DMS 273 (cell line): ENCODE results near the gene DPEP1.
A peak's percentile ranks its signal among the peaks of the same experiment; 100 is the strongest.

Experiments
- DNase-seq: peaks from one replicate; lab custom pipeline; 2025; ENCODE audit not compliant: unreplicated experiment; lab: John Stamatoyannopoulos, UW

The DPEP1 gene

GRCh38 chr16:89598199-89598598 lies 15.2 kb upstream of the DPEP1 start:
- DNase-seq: peak; percentile 80

GRCh38 chr16:89599451-89599858 lies 14.0 kb upstream of the DPEP1 start:
- DNase-seq: peak; percentile 74

DNA sequence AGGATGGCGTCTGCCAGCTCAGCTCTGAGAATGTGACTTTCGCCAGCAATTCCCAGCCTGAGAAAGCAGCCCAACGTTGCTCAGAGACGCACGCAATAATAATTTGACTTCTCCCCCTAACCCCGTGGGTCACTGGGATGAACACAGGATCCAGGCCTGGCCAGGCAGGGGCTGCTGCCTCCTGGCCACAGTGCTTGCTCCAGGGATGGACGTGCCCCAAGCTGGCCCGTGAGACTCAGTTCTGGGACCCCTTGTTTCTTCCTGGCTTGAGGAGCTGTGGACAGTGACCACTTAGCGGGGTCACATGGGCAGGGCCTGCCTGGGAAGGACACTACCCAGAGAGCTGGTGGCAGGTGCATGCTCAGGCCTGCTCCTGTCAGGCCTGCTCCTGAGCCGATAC lies 13.5 kb upstream of the DPEP1 start:
- no peak for DNase-seq

GRCh38 chr16:89600427-89600826 lies 13.0 kb upstream of the DPEP1 start:
- DNase-seq: peak; percentile 43

DNA sequence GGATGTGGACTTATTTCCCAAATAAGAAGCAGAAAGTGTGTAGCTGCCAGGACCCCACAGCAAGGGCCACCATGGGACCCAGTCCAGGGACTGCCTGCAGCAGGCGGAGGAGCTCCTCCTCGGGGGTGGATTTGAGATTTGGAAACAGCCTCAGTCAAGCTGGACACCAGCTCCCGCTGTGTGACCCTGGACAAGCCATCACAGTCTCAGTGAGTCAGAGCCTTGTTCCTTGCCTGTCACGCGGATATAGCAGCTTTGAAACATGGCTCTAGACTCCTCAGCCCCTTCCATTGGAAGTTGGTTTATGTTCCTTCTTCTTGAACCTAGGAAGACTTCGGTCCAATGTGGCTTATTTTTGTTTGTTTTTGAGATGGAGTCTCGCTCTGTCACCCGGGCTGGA lies 12.5 kb upstream of the DPEP1 start:
- no peak for DNase-seq

- peak; percentile 65 for DNase-seq
Measured at GRCh38 chr16:89601906-89602272, 11.6 kb upstream of the DPEP1 start.

- peak; percentile 87 for DNase-seq
Measured at GRCh38 chr16:89602273-89602951, 11.0 kb upstream of the DPEP1 start.

DNA sequence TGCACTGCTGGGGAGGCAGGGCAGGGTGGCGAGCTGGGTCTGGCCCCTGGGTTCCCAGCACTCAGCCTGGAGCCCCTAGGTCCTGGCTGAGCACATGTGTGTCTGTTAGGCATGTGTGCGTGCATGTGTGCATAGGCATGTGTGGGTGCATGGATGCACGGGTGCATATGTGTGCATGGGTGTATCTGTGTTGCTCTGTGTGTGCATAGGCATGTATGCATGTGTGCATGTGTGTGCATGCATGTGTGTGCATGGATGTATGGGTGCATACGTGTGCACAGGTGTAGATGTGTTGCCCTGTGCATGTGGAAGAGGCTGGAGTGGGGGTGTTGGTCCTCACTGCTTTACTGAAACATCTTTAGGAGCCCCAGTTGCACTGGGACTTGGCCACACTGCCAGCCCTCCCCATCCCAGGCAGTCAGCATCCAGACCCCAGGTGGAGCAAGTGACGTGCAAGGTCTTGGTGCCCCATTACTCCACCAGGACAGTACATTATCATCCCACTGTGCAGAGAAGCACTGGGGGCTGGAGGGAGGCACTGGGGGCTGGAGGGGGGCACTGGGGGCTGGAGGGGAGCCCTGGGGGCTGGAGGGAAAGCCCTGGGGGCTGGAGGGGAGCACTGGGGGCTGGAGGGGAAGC lies 10.4 kb upstream of the DPEP1 start:
- DNase-seq: no peak

- DNase-seq: no peak
Measured at GRCh38 chr16:89604764-89605163, 8.7 kb upstream of the DPEP1 start.

GRCh38 chr16:89605186-89605970 lies 8.1 kb upstream of the DPEP1 start:
- DNase-seq: no peak

DNA sequence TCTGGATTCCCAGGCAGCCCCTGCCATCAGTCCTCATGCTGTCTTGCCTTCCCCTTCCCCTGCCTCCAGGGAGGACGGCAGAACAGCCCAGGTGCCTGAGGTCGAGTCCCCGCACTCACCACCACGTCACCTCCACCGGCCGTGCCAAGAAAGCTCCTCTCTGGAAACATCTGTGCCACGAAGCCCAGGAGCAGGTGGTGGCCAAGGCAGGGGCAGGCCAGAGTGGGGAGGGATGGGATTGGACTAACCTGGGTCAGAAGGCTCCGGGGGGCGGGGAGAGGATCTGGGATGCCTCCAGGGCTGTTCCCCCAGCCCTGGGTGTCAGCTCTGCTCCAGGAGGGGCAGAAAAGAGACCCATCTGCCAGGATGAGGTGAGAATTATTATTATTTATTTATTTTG lies 7.4 kb upstream of the DPEP1 start:
- peak; percentile 41 for DNase-seq

DNA sequence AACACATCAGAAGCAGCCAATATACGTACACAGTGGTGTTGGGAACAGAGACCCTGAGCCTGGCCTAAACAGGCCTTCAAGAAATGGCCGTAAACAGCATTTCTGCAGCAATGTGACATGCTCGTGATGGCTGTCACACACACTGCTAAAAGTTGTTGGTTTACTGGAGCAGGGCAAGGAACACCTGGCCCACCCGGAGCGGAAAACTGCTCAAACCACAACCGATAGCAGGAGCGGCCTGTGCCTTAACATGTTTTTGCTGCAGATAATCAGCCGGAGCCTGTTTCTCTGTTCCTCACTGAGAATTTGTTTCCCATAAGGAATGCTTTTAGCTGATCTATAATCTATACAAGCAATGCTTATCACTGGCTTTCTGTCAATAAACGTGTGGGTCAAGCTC lies 6.0 kb upstream of the DPEP1 start:
- DNase-seq: no peak

DNA sequence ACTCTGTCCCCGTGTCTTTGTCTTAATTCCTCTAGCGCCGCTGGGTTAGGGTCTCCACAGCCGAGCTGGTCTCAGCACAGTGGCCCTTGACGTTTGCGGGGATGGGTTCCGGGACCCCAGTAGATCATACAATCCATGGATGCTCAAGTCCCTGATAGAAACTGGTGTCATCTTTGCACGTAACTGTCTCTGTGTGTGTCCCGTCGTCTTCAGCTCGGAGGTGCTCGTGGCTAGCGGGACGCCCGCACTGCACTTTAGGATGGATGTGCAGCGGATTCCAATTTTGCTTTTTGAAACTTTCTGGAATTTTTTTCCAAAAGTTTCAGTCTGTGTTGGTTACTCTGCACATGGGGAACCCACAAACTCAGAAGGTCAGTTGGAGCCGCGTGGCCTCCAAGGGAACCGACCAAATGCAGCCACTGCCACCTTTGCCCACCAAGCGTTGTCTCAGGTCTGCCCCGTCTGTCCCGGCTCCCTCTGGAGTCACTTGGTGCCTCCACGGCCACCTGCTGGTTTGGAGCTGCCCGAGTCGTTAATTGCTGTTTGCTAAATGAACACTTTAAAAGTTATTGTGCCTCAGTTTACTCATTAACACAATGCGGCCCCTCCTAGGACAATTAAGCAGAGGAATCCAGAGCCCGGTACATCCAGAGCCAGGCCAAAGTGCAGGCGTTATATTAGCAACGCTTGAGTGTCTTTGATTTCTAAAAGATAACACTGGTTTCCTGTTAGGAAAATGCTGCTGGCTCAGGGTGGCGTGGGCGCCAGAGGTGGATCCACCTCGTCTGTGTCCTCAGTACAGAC lies 5.3 kb upstream of the DPEP1 start:
- no peak for DNase-seq

DNA sequence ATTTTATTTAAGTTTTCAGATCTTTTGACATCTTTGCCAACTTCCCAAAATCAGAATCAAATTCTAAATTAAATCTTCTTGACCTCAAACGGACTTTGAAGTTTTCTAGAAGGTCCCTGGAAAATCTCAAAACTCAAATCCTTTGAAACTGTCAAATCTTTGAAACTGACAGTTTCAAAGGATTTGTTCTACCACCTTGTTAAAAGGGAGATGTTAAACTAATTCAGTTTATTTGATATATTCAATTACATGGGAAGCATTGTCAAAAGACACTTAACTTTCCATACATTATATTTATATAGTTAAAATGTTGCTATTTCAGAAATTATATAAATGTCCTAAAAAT lies 3.4 kb upstream of the DPEP1 start:
- DNase-seq: no peak

DNA sequence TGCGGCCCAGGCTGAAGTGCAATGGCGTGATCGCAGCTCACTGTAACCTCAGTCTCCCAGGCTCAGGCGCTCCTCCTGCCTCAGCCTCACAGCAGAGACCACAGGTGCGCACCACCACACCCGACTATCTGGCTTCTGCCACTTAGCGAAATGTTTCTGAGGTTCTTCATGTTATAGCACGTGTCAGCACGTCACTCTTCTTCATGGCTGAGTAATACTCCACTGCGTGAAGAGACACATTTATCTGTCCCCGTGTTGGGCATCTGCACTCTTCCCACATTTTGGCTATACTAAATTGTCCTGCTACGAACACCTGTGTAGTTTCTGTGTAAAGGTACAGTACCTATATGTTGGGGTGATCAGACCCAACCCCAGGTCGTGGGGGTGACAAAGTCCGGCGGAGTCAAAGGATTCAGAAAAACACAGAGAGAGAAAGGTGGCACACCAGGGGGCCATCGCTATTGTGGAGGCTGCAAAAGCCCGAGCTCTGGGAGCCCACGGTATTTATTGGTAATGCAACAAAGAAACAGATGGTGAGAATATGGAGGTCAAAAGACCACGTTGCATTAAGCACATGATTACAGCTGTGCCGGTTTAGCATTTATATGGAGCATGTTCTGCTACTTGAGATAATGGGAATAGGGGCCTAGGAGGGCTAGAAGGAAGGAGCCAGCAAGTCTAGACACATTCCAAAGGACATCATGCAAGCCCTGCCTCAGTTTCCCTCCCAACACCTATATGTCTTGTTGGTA lies 851 bp upstream of the DPEP1 start:
- peak; percentile 84 for DNase-seq

DNA sequence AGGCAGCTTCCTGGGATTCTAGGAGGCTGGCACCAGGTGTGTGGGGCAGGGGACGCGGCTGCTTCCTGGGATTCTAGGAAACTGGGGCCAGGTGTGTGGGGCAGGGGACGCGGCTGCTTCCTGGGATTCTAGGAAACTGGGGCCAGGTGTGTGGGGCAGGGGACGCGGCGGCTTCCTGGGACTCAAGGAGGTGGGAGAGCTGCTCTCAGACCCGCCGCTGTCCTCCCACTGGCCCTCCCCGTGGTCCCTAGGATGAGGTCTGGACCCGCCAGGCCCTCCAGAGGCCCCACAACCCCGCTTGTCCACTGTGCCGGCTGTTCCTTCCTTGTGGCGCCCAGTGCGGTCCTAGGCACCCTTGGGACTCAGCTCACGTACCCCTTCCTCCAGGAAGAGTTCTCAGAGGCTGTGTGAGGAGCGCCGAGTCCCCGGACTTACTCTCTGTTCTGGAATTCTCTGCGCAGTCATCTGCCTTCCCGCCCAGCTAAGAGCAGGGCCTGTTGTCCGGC lies 565 bp downstream of the DPEP1 start:
- no peak for DNase-seq

- DNase-seq: no peak
Measured at GRCh38 chr16:89615176-89615575, 1.7 kb downstream of the DPEP1 start.

DNA sequence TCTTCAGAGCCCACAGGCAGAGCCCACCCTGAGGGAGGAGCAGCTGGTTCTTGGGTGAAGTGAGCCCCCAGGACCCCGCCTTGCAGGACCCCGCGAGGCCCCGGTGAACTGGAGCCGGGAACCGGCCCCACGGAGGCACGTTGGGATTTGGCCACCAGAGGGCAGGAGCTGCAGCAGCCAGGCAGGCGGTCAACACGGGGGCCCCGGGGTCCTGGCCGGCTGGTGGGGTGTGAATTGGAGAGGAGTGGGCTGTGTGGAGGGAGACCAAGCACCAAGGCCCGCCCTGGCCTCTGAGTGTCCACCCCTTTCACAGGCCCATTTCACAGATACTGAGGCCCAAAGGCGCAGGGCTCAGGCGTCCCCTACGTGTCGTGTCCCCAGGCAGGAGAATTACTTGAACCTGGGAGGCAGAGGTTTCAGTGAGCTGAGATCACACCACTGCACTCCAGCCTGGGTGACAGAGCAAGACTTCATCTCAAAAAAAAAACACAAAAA lies 2.2 kb downstream of the DPEP1 start:
- peak; percentile 34 for DNase-seq

DNA sequence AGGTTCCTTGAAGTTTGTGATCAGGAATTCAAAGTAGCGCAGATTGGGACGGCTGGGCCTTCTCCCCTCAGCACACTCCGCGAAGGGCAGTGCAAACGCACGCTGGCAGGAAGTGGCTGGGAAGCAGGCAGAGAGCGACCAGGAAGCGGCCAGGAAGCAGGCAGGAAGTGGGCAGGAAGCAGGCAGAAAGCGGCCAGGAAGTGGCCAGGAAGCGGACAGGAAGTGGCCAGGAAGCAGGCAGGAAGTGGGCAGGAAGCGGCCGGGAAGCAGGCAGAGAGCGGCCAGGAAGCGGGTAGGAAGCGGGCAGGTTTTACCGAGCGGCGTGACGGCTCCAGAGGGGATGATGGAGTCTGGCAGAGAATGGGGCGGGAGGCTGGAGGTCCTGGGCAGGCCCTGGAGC lies 3.2 kb downstream of the DPEP1 start:
- no peak for DNase-seq

GRCh38 chr16:89617036-89617435 lies 3.6 kb downstream of the DPEP1 start:
- DNase-seq: no peak
